Urothelium cell line (cell line): ENCODE data around the gene MAF.
A peak's percentile ranks its signal among the peaks of the same experiment; 100 is the strongest.

Experiments used
- DNase-seq: peaks from one replicate; pipeline ENCODE4 v3.0.0; 2011; ENCODE audit warnings: low spot score, mixed read lengths
- FAIRE-seq: peaks from 2 replicates; lab custom pipeline; 2011; peaks lifted over from hg19 to GRCh38; lab: Jason Lieb, UNC

Gene MAF

DNA sequence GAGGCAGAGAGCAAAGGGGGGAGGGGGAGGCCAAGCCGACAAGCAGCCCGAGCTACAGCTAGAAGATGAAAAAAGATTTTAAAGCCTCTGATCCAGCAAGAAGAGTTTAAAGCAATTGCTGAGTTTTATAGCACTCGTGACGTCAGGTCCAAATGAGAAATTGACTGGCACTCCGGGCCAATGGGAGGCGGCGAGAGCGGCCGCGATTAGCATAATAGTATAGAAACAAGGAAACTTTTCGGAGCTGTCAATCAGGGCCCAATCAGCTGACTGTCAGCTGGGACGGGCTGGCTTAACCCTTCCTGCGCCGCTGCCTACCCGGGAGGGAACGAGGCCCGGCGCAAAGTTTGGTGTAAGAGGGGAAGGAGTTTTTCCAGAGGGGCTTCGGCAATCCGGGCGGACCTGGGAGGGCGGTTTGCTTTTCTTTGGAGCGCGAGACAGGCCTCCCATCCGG, at the start of gene MAF:
MAF (minus strand) TSS at position 100 of the 454 bp plus-strand sequence. CDS start 835 bp downstream, outside the sequence.
- DNase-seq (peak; percentile 88), FAIRE-seq (no peak)

DNA sequence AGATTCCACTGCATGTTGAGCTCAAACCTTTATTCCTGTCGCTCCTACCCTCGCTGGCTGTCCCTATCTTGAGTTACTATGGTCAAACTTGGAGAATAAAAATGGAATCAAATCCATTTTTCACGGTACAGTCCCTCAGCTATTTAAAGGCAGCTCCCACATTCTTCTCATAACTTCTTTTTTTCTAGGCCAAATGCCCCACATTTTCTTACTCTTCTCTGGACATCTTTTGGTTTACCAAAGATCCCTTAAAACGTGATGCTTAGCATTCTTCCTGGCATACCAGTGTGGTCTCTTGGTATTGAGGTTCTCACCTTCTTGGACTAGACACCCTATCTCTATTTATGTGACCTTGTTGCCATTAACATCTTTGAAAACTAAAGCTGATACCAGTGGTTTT, 48.3 kb upstream of the MAF start:
- FAIRE-seq (no peak), DNase-seq (no peak)

DNA sequence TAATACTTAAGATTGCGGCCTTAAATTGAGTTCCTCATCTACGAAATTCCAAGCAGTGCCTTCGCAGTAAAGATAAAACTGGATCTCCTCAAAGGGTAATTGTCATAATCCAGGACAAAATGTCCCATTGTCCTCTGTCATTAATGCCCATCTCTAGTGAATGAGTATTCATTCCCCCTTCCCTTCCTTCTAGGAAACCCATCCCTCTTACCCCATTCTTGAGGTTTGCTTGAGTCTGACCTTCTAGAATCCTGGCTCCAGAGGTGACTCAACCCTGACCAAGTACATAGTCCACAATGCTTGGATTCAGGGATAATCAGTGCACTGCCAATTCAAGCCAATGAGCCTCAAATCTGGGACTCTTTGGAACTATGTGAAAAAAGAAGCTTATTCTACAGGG, 47.0 kb upstream of the MAF start:
- DNase-seq (no peak), FAIRE-seq (no peak)

DNA sequence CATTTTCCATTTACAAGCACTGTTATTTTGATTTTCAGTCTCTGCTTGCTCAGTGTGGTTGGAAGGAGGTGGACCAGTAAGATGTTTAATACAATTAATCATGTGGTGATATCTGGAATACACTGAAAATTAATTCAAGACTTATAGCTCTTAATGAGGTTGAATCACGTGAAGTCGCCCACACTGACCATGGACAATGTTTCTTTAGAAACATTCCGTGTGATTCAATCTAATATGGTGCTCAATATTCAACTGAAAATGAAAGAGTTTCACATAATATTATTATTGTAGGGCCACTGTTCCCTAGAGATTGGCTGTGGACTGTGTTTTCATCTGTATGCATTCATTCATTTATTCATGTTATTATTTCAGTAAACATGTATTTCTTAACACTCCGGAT, 45.2 kb upstream of the MAF start:
- DNase-seq: no peak
- FAIRE-seq: no peak

DNA sequence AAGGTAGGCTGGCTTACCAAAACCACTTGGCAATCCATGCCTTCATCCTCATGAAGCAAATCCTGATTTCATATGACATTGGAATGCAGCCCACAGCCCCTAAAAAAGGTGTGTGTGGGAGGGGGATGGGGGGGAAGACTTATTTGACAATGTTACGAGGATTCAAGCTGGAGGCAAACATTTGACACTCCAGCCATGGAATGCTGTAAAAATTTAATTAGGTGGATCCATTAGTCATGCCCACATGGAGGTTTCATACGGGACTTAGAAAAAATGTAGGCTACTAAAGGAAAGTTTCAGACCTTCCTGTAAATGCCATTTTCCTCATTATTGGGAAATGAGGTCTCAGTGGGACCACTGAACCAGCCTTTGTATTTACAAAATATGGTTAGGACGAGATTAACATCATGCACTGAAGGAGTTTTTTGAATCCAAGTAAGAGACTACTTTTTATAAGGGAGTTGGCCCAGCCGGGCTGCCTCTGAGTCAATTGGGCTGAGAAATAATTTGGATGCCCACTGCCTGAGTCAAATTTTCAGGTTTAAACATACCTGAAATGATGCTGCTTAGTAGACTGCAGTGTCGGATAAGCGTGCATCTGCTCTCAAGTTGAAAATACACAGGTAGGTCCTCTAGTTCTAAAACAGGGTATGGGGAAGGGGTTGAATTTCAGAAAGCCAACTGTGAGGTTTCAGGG, 44.6 kb upstream of the MAF start:
- FAIRE-seq (no peak), DNase-seq (peak; percentile 48)

DNA sequence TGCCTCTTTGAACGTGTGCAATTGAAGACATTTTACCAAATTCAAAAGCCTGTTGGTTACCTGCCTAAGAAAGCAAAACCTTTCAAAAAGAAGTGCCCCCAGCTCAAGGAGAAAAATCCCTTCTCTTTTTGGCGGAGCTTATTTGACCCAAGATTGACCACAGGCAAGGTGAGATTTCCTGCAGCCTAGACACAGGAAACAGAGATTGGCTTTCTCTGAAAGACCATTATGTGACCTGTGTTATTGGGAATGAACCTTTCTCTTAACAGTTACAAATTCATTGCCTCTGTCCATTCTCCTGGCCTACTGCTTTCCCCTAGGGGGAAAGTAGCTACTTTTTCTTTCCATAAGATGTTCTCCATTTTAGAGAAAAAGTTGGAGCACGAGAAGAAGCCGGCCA, 42.1 kb upstream of the MAF start:
- DNase-seq (no peak), FAIRE-seq (no peak)

DNA sequence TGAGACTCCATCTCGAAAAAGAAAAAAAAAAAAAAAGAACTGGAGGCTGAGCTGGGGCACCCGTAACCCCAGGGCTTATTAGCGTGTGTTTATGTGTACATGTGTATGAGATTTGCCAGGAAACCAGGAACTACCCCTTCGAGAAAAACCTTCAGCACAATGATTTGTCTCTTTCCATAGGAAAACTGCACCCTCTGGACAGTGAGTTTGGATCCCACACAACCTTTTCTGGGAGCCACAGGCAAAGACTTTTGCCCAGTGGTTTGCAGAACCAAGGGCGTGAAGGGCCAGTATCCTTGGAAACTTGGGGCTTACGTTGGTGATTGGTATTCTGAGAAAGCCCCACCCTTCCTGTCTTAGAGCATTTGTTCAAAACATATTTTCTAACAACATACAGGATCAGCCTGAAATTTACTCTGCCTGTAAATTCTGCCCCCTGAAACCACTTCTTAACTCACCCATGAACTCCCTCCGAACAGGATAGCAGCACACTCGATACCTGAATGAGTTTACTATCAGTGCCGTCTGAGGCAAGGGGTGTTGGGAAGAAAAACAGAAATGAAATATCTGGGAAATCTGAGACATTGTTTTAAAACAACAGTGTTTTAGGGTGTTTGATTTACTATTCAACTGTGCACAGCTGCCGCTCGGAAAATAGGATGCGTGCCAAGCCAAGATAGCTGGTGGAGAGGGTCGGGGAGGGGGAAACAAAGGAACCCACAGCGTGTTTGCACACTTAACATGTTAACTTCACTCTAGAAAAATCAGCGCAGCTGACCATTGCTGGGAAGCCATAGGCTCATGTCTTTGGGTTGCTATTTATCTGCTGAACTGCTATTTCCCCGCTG, 40.2 kb upstream of the MAF start:
- no peak for DNase-seq
- FAIRE-seq: no peak

DNA sequence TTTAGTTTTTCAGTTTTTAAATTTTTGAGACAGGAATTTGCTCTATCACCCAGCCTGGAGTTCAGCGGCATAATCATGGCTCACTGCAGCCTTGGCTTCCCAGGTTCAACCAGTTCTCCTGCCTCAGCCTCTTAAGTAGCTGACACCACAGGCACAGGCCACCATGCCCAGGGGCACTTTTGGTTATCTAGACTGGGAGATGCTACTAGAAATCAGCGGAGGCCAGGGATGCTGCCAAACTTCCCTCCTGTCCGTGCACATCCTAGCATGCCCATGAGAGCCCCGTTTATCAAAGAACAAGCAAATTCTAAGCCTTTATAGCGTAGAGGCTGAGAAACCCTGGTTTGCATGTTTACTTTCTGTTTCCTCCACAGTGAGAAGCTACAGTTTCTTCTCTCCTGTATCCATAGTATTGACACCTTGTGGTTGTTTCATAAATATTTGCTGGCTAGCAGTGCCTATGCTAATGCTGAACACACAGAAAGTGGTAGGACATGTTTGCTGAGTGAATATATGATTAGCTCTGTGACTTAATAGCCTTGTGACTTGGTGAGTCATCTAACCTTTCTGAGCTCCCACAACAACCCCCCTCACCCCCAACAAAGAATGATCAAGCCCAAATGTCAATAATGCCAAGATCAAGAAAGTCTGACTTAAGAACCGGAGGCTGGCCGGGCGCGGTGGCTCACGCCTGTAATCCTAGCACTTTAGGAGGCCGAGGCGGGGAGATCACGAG, 39.2 kb upstream of the MAF start:
- peak; percentile 71 for DNase-seq
- FAIRE-seq: no peak

DNA sequence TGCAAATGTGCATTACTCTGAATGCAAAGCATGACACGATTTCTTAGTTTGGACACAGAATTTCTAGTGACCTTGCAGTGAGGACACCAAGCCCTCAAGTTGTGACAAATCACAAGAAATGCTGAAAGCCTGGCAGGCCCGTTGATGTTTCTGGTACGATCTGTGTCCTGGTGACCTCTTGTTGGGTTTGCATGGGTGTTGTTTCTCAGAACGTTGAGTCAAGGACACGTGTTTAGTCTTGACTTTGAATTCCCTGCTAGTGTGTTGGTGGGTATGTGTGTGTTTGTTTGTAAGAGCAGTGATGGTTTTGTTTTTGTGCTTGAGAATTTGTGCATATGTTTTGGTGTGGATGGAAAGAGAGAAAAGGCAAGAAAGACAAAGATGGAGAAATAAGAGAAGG, 37.8 kb upstream of the MAF start:
- FAIRE-seq: no peak

DNA sequence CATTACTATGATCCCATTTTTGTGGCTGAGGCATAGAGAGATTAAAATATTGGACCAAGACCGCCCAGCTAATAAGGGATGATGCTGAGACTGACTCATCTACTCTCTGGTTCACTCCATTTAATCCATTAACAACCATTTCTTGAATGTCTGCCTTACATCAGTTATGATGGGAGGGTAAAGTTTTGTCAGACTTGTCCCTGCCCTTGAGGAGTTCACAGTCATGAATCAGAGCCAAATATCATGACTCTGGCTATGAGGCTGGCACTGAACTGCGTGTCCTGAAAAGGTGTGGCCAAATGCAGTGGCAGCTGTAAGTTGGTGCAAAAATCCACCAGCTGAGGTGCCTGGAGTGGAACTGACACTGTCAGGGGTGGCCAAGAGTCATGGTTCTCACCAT, 35.0 kb upstream of the MAF start:
- no peak for DNase-seq
- FAIRE-seq: no peak

More for the DNA sequence above, 37.8 kb upstream of the MAF start:
- no peak for DNase-seq

DNA sequence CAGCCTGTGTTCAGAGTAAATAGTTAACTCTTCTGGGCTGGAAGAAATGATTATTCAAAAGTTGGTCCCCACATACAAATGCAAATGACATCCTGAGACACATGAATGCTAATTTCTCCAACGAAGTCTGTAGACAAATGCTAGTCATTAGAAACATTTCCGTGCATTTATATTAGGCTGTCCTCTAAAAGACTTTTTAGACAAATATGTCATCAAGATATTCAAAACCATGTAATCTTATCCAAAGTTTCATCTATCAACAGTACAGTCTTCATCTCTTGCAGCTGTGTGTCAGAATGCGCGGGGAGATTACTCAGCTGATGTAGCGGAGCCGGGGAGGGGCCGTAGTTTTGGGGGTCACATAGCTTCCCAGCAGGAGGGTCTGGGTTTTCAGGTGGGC, 33.8 kb upstream of the MAF start:
- no peak for DNase-seq
- FAIRE-seq: no peak

DNA sequence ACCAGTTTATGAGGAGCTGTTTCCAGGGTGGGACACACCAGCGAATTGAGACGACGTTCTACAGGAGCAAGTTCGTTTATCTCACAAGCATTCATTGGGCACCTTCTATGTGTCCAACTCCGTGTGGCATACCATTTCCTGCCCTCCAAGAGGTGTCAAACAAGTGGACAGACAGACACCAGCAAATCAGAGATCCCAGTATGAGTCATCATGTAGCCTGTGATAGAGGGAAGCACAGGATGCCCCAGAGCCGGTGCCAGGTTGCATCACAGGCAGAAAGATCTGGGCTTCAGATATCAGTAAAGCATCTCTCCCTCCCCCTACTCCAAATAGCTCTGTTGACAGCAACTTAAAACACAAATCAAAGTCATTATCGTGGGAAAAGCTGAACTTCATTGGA, 31.8 kb upstream of the MAF start:
- DNase-seq (peak; percentile 72), FAIRE-seq (no peak)

DNA sequence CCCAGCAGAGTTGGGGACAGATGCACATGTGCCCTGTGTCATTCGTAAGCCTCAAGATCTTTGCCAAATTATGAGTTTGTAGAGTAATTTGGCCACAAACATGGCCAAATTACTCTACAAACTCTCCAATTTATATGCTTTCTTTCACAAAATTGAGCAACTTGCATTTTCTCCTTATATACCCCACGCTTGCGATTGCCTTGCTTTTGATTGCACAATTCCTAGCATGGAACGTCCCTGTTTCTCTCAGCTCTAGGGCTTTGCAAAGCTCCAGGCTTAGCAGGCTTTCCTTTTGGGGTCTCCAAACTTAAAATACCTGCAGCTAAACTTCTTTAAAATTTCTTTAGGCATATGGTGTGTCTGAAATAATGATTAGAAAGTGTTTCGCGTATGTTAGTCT, 28.5 kb upstream of the MAF start:
- FAIRE-seq (no peak), DNase-seq (no peak)

DNA sequence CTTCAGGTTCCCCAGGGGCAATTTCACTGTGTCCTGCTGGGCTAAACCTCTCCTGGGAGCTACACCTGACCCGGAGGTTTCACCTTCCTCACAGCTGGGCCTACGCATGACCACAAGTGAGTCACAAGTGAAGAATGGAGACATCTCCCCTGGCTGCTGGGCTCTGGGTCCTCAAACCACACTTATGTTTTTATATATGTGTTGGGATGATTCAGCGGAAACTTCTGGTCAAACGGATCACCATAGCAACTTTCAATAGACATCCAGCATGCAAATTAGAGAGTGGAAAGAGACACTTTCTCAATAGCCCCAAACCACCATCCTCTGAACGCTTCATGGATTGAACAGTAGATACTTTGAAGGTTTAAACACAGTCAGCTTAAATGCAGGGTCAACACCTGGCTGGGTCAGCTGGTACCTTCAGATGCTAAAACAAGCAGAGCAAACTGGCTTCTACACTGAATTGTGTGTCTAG, 28.0 kb upstream of the MAF start:
- FAIRE-seq: peak; percentile 72

DNA sequence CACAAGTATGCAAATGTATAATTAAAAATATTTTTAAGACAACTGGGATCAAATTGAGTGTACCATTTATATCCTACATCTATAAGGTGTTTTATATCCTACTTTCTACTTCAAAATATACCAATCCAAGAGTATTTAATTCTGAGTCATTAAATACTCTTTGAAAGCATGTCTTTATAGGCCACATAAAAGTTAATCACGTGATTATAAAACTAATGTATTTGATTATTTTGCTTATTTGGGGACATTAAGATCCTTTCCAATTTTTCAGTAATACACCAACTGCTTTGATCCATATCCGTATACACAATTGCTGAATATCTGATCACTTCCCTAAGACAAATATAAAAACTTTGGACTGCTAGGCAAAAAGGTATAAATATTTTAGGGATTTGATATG, 26.6 kb upstream of the MAF start:
- DNase-seq (no peak), FAIRE-seq (no peak)

More for the DNA sequence above, 28.0 kb upstream of the MAF start:
- DNase-seq: peak; percentile 93

DNA sequence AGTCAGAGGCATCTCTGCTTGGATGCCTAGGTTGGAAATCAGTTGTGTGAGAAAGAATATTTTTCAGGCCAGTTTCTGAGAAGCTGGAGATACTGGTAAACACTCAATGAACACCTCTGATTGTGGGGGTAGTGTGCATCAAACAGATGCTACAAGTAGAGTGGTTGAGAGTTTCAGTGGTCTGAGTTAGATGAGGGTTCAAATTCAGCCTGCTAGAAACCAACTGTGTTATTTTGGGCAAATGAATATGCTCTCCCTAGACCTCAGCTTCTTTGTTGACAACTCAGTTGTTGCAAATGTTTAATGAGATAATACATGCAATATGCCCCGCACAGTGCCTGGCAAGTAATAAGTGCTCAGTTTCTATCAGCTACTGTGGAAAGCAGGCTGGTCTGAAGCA, 25.2 kb upstream of the MAF start:
- no peak for DNase-seq

DNA sequence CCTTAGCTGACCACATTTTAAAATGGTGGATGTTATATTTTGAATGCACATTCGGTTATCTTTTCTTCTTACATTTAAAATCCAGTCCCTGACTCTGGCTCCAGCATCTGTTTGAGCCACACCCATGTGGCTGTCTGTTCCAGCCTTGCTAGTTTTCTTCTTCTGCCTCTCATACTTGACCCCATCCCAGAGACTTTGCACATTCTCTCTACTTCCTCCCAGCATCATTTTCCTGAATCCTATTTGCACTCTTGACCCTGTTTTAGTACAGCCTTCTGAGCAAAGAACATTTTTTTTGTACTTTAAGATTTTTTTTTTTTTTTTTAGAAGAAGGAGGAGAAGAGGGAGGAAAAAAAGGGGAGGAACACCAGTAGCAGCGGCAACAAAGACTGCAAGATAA, 23.3 kb upstream of the MAF start:
- FAIRE-seq (no peak), DNase-seq (no peak)

More for the DNA sequence above, 25.2 kb upstream of the MAF start:
- FAIRE-seq: no peak

DNA sequence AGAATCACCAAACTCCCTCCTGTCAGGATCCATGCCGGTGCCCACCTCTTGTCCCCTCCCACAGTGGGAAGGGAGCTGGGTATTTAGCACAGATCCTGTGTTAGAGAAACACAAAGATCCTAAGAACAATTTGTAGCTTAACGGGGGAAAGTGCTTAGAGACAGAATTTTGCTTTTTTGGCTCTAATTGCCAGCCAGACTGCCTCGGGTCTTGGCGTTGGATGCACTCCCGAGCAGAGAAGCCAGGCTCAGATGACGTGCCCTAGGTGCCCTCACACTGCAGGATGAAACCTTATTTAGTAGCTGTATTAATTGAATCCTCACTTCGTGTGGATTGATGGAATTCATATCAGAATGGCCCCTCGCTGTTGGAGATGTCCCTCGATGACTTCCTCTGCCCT, 22.5 kb upstream of the MAF start:
- no peak for FAIRE-seq

DNA sequence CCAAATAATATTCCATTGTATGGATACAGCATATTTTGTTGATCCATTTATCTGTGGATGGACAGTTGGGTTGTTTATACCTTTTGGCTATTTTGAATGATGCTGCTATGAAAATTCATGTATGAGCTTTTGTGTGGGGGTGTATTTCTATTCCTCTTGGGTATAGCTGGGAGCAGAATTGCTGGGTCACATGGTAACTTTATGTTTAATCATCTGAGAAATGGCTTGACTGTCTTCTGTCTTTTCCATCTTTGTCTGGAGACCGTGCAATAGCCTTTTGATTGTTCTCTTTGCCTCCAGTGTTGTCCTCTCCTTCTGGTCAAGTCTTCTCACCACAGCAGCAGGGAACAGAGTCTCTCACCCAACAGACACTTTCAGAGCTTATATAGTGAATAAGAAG, 20.5 kb upstream of the MAF start:
- FAIRE-seq: no peak
- no peak for DNase-seq

More for the DNA sequence above, 22.5 kb upstream of the MAF start:
- DNase-seq: no peak

DNA sequence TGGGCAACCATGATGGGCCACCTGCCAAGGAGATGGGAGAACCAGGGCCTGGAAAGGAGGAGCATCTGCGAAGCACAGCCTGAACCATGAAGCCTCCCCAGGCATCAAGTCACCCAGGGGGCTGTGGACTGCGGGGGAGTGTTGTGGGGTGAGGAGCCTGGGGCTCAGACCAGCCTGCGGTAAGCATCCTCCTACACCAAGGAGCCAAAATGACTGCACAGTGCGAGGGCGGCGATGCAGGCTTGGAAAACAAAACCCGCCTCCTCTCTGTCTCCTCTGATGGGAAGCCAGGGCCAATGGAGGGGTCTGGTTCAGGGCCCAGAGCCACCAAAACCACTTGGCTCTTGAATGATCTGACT, 18.1 kb upstream of the MAF start:
- no peak for DNase-seq
- FAIRE-seq: no peak

DNA sequence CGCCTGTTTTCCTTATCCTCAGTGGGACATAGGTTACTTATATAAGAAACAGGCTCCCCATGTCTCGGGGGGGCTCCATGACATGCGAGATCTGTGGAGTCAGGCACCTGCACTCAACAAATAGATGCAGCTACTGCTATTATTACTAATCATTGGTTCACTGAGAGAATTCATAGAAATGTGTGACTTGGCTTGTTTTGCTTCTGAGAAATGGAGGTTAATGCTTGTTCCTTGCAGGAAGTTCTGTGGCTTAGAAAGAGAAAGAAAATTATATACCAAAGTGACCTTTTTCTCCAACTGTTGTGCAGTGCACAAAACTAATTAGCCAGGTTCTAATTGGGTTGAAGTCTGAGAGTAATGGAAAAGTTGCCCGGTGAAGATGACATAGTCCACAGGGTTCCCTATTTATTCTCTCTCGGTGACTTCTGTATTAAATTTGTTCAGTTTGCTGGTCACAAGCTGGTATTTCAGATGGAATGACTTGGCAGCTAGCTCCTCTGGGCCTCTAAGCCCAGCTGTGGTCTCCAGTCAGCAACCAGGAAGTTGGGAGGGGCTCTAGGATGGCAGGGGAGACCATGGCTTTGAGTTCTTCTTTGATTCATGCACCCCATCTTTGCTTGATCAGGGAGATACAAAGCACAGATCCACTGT, 17.6 kb upstream of the MAF start:
- FAIRE-seq (no peak), DNase-seq (no peak)
